Stimulated activated CD8-positive, alpha-beta memory T cell treated with anti-CD3 and anti-CD28 coated beads, Interleukin-2, amount 100 ng/mL, for 1 hour (primary cell): Measurements from ENCODE around the gene DIP2B.
A peak's percentile ranks its signal among the peaks of the same experiment; 100 is the strongest.

Experiments
- DNase-seq, 2 donors: peaks; one replicate each; pipeline ENCODE4 v3.0.0-alpha.2; 2020; ENCODE audit warnings: low read depth in 2 of 2

DIP2B gene

DNA sequence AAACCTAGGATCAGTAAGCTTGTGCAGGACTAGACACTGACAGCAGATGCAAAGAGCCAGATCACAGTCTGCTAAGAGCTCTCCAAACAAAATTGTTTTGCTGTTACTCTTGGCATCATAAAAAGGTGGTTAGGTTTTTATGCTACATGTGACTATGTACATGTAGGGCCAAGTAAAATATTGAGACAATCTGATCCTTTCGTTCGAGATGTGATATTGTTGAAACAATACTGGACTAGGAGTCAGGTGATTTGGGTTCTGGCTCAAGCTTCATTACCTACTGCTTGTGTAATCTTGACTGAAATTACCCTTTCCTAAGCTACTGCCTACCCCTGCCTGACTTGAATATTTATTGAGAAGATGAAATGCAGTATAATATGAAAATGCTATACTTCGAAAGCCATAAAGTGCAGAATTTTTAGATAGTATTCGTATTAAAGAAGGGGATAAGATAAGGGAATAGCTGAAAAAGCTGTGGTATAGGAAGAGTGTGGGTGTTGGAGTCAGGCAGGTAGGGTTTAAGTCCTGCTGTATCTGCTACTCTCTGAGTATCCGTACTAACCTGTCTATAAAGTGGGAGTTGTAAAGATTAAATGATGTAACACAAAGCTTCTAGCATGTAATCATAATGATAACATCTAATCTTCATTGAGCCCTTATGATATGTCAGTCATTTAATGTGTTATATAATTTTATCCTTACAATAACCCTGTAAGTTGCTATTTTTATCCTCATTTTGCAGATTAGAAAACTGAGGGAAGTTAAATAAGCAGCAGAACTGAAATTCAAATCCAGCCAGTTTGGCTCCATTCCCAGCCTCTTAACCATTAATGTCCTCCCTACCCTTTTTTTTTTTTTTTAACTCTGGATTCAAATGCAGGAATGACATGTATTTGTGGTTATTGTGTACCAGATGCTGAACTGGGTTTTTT lies 220.5 kb downstream of the DIP2B start:
- DNase-seq = no peak

DNA sequence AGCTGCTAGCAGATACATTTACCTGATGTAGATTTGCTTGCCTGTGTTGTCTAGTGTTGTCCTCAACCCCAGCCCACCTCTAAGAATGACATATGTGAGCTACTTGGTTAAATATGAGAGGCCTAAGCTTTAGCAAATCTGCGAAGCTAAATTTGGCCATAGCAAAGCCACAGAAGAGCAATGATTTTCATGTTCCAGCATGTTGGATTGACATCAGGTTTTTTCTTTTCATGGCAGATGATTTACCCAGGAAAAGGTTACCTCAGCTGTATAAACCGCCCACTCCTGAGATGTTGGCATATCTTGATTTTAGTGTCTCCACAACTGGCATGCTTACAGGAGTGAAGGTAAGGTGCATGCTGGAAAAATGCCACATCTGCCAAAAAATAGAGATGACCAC lies 222.7 kb downstream of the DIP2B start:
- DNase-seq = no peak

GRCh38 chr12:50728417-50728816 lies 223.6 kb downstream of the DIP2B start:
- no peak for DNase-seq

DNA sequence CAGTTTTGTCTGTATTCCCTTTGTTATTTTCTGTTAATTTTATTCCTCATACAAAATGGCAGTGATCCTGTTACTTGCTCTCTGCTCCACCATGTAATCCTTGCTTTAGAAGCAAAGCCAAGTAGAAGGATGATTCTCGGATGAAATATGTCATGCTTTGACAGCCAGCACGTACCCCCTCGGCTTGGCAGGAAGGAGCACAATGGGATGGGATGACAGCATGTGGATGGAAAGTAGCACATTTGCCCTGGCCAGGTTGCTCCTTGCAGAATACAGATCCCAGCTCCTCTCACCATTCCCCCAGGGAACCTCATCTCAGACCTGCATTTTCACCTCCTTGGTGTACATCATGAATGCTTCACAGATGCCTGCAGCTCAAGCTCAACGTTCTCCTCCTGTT lies 224.1 kb downstream of the DIP2B start:
- no peak for DNase-seq

DNA sequence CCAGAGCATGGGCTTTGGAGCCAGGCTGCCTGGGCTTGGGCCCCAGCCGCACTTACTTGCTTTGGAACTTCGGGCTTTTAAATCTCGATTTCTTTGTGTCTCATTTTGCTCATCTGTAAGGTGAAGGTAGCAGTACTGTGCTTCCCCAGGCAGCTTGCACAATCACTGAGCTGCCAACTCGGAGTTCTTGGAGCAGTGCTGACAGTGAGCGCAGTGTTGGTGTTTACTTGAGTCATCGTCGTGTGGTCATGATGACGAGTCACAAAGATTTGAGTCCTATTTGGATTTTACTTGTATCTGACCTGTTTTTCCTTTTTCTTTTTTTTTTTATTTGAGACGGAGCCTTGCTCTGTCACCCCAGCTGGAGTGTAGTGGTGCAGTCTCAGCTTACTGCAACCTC lies 227.8 kb downstream of the DIP2B start:
- DNase-seq = no peak

- no peak for DNase-seq
Measured at GRCh38 chr12:50733706-50734105, 228.9 kb downstream of the DIP2B start.

- no peak for DNase-seq
Measured at GRCh38 chr12:50734409-50735263, 229.9 kb downstream of the DIP2B start.

GRCh38 chr12:50739611-50740010 lies 234.8 kb downstream of the DIP2B start:
- DNase-seq = no peak

GRCh38 chr12:50740307-50740706 lies 235.5 kb downstream of the DIP2B start:
- DNase-seq = no peak

DNA sequence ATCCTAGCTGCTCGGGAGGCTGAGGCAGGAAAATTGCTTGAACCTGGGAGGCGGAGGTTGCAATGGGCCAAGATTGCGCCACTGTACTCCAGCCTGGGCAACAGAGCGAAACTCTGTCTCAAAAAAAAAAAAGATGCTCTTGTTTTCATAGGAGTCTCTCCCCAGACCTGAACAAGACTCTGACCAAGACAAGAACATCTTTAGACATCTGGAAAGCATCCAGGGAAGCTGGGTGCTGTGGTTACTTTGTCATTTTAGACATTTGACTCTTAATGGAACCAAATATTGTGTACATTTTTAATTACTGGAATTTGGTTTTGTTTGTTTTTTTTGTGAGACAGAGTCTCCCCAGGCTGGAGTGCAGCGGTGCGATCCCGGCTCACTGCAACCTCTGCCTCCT lies 238.0 kb downstream of the DIP2B start:
- DNase-seq = no peak

- DNase-seq = no peak
Measured at GRCh38 chr12:50745861-50746260, 241.1 kb downstream of the DIP2B start.

GRCh38 chr12:50746431-50746830 lies 241.6 kb downstream of the DIP2B start:
- DNase-seq = no peak

DNA sequence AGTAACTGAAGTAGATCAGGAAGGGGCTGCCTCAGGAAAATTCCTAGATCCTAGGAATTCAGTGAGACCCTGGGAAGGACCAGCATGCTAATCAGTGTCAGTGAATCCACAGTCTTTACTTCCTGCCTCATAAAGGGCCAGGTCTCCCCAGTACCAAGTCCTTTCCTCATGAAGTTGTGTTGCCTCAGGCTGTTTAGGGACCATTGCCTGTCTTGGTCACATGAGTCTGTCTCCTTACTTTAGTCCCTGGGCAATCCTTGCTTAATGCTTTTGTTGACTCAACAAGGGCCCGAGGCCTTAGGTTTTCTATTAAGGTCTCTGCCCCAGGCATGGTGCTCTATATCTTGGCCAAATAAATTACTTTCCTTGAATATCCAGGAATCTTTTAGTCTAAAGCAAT lies 243.0 kb downstream of the DIP2B start:
- DNase-seq = no peak

DNA sequence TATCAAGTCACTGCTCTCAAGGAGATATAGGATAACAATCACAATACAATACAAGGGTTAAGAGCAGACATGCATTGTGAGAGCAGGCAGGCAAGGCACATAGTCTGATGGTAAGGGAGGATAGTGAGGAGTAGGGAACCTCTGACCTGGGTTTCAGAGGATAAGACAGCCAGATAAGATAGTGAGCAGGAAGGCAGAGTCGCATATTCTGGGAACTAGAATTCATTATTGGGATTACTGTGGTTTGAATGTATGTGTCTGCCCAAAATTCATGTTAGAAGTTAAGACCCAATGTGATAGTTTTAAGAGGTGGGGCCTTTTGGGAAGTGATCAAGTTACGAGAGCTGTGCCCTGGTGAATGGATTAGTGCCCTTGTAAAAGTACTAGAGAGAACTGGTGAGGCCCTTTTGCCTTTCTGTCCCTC lies 244.7 kb downstream of the DIP2B start:
- no peak for DNase-seq

DNA sequence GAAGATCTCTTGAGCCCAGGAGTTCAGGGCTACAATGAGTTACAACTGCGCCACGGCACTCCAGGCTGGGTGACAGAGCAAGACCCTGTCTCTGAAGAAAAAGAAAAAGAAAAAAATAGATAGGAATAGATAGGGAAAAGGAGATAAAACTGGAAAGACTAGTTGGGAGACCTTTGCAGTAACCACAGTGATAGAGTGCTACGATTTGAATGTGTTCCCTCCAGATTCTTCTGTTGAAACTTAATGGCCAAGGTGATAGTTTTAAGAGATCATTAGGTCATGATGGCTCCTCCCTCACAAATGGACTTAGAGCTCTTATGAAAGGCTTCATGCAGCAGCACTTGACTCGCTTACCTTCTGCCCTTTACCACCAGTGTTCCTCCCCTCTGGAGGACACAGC lies 245.6 kb downstream of the DIP2B start:
- no peak for DNase-seq

- DNase-seq = no peak
Measured at GRCh38 chr12:50751948-50752721, 247.3 kb downstream of the DIP2B start.

DNA sequence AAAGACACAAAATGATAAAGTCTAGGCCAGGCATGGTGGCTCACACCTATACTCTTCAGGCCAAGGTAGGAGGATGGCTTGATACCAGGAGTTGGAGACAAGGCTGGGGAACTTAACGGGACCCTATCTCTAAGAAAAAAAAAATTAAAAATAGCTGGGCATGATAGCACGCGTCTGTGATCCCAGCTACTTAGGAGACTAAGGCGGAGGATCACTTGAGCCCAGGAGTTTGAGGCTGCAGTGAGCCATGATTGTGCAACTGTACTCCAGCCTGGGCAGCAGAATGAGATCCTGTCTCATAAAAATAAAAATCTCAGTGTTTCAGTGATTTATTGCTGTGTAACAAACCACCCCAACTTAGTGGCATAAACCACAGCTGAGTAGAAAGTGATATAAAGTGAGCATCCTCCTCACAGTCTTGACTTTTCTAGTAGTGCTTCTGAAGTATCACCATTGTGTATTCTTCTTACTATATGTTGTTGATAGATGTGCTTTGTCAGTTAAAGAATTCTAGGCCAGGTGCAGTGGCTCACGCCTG lies 248.5 kb downstream of the DIP2B start:
- no peak for DNase-seq

DNA sequence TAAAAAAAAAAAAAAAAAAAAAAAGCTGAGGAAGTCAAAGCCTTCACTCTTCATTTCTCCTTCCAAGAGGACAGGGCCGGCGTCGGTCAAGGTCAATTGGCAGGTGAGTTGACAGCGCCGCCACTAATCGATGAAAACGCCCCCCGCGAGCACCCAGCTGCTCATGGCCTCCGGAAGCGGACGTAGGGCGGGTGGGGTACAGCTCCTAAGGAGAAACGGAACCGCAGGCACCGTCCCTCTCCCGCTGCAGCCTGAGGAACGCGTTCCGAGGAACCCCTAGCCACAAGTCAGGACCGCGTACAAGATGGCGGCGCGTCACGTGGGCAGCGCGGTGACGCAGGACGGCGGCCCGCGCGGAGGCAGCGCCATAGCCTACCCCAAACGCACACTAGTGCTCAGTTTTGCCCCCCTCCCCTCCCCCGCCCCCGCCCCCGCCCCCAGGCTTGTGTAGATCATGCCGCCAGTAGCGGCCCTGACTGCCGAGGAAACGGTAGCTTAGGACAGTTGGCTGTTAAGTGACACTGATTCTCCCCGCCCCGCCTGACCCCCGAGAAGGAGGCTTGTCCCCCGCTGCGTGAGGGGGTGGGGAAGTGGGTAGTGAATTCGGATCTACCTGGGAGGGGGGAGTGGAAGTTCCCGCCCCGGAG lies 259.0 kb downstream of the DIP2B start, which contains the start of gene ATF1:
TSS of gene ATF1 (plus strand) at position 463 of the 647 bp plus-strand sequence. CDS start 16,045 bp downstream, outside the sequence.
- DNase-seq = peak; percentile 76 to 82

- peak; percentile 11 to 49 for DNase-seq
Measured at GRCh38 chr12:50764286-50765094, 259.7 kb downstream of the DIP2B start.
